UCSD-AML1 (cell line): ENCODE measurements around the gene SMC3.
"Not testable (repeated sequence)": the region's sequence is repeated elsewhere in the genome, so short reads cannot be mapped to it uniquely, and the experiment has no call there.

ENCODE experiments used
- DNase-seq: peaks from one replicate; lab custom pipeline; 2025; ENCODE audit not compliant: unreplicated experiment; lab: John Stamatoyannopoulos, UW

SMC3 gene

GRCh38 chr10:110576220-110576619, 8.7 kb downstream of the SMC3 start:
- no peak for DNase-seq

DNA sequence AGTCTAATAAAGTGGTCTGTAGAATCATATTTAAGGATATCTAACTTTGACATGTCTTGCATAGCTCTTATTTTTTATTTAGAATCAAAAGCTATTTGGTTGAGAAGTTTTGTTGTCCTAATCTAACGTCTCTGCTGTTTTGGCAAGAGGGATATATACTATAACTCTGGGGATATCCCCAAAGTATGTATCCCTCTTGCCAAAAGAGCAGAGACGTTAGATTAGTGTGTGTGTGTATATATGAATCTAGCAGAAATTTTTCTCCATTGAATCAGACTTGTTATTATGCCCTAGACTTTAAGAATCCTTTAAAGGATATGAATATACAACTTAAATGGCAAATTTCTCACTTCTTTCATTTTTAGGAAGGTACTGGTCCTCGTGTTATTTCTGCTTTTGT, 9.6 kb downstream of the SMC3 start:
- no peak for DNase-seq

- no peak for DNase-seq
These were observed 16.5 kb downstream of the SMC3 start for GRCh38 chr10:110584006-110584405.

DNA sequence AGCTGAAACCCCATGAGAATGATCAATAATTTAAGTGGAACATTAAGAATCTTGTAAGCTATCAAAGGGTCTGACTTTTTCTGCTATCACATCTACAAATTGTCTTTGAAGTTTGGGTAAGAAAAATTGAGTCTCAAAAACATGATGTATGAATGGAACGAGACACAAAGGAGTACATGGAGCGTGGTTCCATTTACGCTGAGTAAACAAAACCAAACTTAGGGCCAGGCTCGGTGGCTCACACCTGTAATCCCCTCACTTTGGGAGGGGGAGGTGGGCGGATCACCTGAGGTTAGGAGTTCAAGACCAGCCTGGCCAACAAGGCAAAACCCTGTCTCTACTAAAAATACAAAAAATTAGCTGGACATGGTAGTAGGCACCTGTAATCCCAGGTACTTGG, 24.3 kb downstream of the SMC3 start:
- no peak for DNase-seq

GRCh38 chr10:110597476-110597875, 30.0 kb downstream of the SMC3 start:
- no peak for DNase-seq

DNA sequence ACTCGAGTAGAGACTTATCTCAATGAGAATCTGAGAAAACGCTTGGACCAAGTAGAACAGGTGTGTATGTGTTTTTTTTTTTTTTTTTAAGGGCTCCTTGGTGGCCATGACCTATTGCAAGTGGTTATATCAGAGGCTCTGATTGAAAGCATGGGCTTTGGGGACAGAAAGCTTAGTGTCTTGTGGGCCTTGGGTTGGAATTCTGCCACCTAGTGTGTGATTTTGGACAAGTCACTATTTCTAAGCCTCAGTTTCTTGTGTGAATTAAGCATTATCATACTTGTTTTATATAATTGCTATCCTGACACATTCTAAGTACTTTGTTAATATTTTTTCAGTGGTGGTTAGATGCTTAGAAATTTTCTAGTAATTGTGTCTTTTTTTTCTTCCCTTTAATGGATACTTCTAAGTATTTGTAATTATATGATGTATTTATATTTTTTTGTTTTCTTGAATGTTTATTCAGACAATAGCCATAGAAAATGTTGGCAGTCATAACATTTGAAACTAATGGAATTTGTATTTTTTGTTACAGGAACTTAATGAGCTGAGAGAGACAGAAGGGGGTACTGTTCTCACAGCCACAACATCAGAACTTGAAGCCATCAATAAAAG, 33.1 kb downstream of the SMC3 start:
- no peak for DNase-seq

DNA sequence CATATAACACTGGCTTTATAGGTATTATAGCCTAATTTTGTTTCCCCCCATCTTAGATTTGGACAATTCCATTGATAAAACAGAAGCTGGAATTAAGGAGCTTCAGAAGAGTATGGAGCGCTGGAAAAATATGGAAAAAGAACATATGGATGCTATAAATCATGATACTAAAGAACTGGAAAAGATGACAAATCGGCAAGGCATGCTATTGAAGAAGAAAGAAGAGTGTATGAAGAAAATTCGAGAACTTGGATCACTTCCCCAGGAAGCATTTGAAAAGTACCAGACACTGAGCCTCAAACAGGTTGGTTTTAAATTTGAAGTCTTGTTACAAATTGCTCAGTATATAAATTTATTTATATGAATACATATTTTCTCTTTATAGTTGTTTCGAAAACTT, 34.1 kb downstream of the SMC3 start:
- no peak for DNase-seq

GRCh38 chr10:110608087-110608486, 40.6 kb downstream of the SMC3 start:
- no peak for DNase-seq

- DNase-seq: no peak
These were observed 42.1 kb downstream of the SMC3 start for GRCh38 chr10:110609605-110610004.

DNA sequence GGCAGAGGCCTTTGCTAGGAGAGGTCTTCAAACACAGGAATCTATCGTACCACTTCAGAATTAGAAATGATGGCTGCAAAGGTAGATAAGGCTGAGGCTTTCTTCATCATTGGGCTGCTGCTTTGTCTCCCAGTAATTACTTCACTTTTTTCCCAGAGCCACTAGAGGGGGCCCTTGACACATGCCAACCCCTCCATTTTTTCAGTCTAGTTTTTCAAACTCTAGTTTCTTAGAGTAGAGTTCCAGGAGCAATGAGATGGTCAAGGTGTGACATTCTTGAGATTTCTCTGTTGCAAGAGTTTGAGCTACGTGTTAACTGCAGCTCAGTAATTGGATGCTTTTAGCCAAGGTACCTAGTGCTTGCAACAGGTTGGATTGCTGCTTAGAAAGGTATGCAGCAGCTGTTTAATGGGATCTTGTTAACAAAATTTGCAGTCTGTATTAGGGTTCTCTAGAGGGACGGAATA, 42.8 kb downstream of the SMC3 start:
- no peak for DNase-seq

DNA sequence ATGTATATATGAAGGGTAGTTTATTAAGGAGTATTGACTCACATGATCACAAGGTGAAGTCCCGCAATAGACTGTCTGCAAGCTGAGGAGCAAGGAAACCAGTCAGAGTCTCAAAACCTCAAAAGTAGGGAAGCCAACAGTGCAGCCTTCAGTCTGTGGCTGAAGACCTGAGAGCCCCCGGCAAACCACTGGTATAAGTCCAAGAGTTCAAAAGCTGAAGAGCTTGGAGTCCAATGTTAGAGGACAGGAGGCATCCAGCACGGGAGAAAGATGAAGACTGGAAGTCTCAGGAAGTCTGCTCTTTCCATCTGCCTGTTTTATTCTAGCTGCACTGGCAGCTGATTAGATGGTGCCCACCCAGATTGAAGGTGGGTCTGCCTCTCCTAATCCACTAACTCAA, 43.3 kb downstream of the SMC3 start:
- not testable (repeated sequence) for DNase-seq

DNA sequence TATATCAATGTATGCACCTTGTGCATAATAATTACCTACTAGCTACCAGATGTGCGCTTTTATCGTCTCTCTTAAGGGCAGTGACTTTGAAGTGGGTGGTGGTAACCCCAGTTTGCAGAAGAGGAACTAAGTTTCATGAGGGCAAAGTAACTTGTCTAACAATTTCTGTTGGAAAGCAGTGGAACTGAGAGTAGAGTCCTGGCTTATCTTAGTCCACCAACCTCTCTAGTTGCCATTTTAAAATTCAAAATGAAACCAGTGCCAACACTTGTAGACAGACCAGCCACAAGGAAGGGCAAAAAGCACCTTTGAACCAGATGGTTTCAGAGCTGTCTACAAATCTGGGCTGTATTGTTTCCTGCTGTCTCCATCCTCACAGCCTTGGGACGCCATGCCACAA, 44.6 kb downstream of the SMC3 start:
- DNase-seq: no peak

DNA sequence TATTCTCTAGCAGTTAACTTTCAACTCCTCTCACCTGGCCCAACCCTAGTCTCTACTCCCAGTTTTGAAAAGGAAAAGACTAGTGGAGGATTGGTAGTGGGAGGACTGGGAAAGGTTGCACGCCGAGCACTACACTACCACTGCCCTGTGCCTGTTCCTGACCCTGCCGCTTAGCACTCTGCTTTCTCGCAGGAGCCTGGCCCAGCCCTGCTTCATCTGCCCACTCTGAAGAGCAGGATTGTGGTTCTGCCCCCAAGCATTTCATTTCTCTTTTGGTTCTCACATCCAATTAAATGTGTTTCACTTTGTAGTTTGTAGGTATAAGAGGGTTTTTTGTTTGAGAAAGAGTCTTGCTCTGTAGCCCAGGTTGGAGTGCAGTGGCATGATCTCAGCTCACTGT, 45.1 kb downstream of the SMC3 start:
- DNase-seq: no peak

- DNase-seq: no peak
These were observed 46.0 kb downstream of the SMC3 start for GRCh38 chr10:110613341-110613995.

GRCh38 chr10:110613996-110614495, 46.6 kb downstream of the SMC3 start:
- DNase-seq: no peak

DNA sequence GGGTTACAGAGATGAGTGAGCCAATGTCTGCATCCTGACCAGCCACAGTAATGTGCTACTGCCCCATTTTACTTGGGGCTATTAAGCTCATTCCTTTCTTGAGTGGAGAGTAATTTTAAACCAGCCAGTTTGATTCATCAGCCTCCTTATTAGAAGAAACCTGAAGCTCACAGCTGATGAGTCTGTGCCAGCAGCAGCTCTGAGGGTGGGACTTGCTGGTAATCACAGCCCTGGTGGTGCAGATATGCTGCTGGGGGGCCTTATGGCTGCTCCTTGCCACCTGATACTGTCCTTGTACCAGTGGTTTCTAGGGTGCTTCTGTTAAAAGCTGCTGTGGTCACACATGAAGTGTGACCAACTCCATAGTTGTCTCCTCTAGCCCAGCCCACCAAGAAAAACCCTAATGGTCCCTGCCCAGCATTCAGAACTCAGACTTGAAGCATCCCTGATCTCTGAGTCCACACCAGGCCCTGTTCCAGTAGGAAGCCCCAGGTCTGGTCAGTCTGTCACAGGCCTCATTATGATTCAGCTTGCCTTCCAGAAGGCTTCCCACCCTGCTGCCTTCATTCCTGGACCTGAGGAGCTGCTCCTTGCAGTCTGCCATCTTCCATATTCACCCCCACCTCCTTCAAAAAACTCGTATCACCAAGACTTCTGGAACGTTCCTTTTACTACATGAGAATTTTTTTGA, 47.7 kb downstream of the SMC3 start:
- no peak for DNase-seq

DNA sequence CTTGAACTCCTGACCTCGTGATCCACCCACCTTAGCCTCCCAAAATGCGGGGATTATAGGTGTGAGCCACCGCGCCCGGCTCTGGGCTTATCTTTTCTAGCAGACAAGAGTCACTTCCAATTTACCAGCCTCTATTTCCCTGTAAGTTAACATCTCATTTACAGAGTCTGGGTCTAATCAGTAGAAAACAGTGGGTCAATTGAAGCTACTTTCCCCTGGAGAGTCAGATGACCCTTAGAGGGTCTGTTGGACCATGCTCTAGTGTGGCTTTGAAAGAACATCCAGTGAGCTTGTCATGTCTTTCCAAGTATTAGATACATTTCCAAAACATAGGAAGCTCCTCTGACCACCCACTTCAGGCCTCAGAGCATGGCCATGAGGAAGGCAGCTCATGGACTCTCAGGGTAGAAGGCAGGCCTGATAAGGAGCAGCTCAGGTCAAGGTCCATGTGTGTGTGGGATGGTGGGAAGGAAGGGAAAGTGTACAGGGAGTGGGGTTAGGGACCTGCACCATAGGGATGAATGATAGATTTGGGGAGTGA, 49.1 kb downstream of the SMC3 start:
- no peak for DNase-seq

- DNase-seq: no peak
These were observed 50.1 kb downstream of the SMC3 start for GRCh38 chr10:110617425-110618229.

DNA sequence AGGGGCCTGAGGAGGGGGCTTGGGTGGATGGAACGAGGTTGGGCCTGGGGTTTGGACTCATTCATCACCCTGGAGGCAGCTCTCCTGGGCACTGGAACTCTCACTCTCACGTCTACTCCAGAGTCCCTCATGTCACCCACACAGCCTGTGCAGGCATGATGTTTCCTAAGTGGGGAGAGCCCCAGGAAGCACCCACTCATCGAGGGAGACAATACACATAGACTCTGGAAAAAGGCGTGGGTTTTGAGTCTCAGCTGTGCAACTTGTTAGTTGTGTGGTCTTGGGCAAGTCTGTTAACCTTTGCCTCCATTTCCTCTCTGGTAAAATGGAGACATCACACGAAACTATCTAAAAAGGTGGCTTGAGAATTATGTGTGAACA, 50.7 kb downstream of the SMC3 start:
- no peak for DNase-seq

- no peak for DNase-seq
These were observed 52.3 kb downstream of the SMC3 start for GRCh38 chr10:110619514-110620397.
